ENCODE measurements around the gene DLG1. TPM values are rescaled to one million over a fixed set of nuclear protein-coding genes. Genes with fewer than 3 reads are reported as not detected.

DLG1 gene
- total RNA-seq, 1 donor from 2014 or later = 48.6 TPM

DNA sequence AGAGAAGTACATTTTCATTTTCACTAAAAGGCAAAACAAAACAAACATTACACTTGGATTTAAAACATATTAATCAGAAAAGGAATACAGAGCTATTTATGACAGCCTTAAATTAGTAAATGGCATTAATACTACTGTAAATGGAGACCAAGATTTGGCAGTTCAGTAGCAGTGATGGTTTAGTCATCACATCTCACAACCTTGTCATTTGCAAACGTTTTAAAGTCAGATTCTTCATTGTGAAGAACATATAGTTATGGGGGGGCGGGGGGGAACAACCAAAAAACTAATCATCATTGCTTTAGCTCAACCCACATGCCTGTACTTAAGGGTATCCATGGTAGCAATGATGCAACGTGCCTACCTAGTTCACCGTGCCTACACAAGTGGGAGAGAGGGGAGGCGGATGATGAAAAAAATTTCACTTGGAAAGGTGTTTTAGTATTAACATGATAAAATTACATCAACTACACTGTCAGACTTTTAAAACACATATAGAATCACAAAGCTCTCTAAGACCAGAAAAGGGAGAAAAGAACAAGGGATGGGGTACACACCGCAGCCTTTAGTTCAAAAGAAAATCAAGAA, 40.1 kb downstream of the DLG1 start:
- ATAC-seq = no peak
- intact Hi-C loops (cut with DNase I) = no loop called here
- no peak for DNase-seq (ENCODE audit: missing footprints)

DNA sequence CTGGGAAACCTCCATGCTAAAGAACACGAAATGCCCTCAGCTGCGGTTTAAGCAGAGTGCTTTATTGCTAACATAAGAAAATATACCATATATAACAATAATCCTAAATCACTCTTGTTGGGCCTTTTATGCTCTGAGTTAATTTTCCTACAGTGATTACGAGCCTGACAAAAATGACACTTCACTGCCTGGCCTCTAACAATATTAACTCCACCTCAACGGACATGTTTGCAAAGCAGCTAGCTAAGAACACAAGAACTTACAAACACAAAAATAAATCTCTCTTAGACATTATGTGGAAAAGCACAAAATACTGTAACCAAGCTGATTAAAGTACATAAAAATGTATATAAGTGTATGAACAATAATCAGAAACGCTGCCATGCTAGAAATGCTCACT, 40.7 kb downstream of the DLG1 start:
- intact Hi-C loops (cut with DNase I) = loop anchor here (2.0 kb wide), 2 partner anchors 199 to 253 kb away; no protein-coding TSS in a partner anchor
- no peak for DNase-seq (ENCODE audit: missing footprints)
- no peak for ATAC-seq

GRCh38 chr3:197256836-197257444, 41.5 kb downstream of the DLG1 start:
- intact Hi-C loops (cut with DNase I) = loop anchor here (2.0 kb wide), 2 partner anchors 200 to 254 kb away; no protein-coding TSS in a partner anchor
- no peak for ATAC-seq
- DNase-seq (ENCODE audit: missing footprints) = no peak

DNA sequence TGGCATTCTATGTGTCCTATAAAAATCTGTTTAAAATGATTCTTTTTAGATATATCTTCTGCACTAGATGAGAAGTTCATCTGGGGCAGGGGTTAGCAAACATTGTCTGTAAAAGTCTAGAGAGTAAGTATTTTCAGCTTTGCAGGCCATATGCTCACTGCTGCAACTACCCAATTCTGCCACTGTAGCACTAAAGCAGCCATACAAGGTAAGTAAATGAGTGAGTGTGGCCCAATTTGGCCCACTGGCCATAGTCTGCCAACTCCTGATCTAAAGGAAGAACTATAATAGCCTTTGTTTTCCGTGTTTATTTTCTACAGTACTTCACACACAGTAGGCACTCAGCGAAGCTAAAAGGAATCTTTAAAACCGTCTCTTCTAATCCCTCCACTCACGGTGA, 42.3 kb downstream of the DLG1 start:
- ATAC-seq (no peak), DNase-seq (ENCODE audit: missing footprints) (no peak)
- intact Hi-C loops (cut with DNase I) = loop anchor here (2.0 kb wide), 2 partner anchors 201 to 255 kb away; no protein-coding TSS in a partner anchor

GRCh38 chr3:197253238-197253947, 45.0 kb downstream of the DLG1 start:
- ATAC-seq (no peak), DNase-seq (ENCODE audit: missing footprints) (no peak)
- intact Hi-C loops (cut with DNase I) = no loop called here

- intact Hi-C loops (cut with DNase I) = no loop called here
- no peak for ATAC-seq
- DNase-seq (ENCODE audit: missing footprints) = no peak
Measured at GRCh38 chr3:197249542-197249941, 48.9 kb downstream of the DLG1 start.

DNA sequence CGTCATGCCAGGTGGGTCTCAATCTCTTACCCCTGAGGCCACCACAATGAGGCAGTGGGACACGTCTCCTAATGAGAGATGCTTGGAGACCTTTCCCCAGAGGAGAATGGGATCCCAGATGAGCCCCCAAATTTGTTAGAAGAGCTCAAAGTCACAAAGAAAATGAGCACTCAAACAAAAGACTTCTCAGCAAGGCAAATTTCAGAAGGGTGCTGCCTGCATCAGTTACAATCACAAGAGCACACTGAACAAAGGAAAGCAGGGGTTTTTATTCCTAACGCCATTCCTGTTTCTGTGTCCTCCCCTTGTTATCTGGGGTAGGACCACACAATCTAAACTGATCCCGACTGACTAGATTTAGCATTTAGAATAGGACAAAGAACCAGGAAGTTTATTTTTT, 50.1 kb downstream of the DLG1 start:
- no peak for ATAC-seq
- intact Hi-C loops (cut with DNase I) = no loop called here
- DNase-seq (ENCODE audit: missing footprints) = no peak

DNA sequence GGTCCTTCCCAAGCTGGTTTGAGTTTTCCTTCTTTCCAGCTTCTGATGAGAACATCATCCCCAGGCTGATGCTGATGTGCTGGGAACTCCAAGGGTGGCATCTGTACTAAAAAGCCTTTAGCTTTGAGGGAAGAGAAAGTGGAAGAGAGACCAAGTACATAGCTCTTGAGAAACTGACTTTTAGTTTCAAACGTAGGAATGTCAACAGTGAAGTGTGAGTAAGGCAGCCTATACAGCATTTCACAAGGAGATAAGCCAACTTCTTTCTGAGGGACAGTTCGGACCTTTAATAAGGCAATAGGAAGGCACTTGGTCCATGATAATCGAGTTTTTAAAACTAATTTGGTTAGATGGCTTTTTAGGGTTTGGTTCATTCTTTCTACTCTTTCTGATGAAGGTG, 53.7 kb downstream of the DLG1 start:
- intact Hi-C loops (cut with DNase I) = no loop called here
- DNase-seq (ENCODE audit: missing footprints) = no peak
- no peak for ATAC-seq

DNA sequence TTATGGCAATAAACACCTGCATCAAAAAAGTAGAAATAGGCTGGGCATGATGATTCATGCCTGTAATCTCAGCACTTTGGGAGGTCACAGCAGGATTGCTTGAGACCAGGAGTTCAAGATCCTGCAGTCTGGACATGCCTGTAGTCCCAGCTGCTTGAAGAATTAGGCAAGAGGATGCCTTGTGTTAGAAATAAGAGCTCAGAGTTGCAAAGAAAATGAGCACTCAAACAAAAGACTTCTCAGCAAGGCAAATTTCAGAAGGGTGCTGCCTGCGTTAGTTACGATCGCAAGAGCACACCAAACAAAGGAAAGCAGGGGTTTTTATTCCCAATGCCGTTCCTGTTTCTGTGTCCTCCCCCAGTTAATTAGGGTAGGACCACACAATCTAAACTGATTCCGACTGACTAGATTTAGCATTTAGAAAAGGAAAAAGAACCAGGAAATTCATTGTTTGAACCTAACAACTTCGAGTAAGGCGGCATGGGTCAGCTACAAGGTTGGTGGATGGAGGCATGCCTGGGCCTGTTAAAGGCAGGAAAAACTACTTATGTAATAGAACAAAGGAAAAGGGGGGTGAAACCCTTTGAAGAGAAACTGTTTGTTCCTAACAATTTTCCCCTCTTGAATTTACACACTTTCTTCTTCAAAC, 55.5 kb downstream of the DLG1 start:
- ATAC-seq = no peak
- DNase-seq (ENCODE audit: missing footprints) = no peak

DNA sequence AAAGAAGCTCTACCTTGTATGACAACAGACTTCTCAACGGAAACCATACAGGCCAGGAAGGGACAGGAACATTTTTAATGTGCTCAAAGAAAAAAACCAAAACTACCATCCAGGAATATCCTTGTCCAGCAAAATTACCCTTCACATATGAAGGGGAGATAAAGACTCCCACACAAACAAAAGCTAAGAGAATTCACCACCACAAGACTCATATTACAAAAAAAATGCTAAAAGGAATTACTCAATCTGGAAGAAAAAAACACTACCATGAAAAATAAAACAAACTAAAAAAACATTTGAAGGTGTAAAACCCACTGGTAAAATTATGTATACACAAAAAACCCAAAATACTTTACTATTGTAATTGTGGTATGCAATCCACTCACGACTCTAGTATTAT, 57.2 kb downstream of the DLG1 start:
- DNase-seq (ENCODE audit: missing footprints) (no peak), ATAC-seq (no peak)
- intact Hi-C loops (cut with DNase I) = no loop called here

More for the DNA sequence above, 55.5 kb downstream of the DLG1 start:
- intact Hi-C loops (cut with DNase I) = no loop called here

- no peak for DNase-seq (ENCODE audit: missing footprints)
- ATAC-seq = no peak
- intact Hi-C loops (cut with DNase I) = no loop called here
Measured at GRCh38 chr3:197239857-197240256, 58.6 kb downstream of the DLG1 start.

GRCh38 chr3:197238842-197239241, 59.6 kb downstream of the DLG1 start:
- DNase-seq (ENCODE audit: missing footprints) (no peak), ATAC-seq (no peak)
- intact Hi-C loops (cut with DNase I) = no loop called here

- ATAC-seq = no peak
- intact Hi-C loops (cut with DNase I) = no loop called here
- no peak for DNase-seq (ENCODE audit: missing footprints)
Measured at GRCh38 chr3:197237897-197238296, 60.5 kb downstream of the DLG1 start.

DNA sequence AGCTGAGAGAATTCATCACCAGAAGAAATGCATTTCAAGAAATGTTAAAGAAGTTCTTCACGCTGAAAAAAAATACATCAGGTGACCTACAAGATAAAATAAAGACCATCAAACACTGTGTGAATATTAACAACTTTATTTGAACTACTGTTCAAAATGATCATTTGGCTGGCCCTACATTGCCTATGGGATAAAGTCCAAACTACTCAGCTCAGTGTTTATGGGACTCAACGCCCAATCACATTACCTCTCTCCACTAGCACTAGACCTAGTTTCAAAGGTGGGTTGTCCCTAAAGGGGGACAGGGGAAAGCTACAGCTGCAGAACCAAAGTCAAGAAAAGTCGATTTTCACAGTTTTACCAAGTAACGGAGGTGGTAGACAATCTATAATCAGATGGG, 62.0 kb downstream of the DLG1 start:
- ATAC-seq (no peak), DNase-seq (ENCODE audit: missing footprints) (no peak)
- intact Hi-C loops (cut with DNase I) = no loop called here

GRCh38 chr3:197234947-197235914, 63.2 kb downstream of the DLG1 start:
- intact Hi-C loops (cut with DNase I) = no loop called here
- ATAC-seq (no peak), DNase-seq (ENCODE audit: missing footprints) (no peak)

GRCh38 chr3:197231321-197231720, 67.1 kb downstream of the DLG1 start:
- ATAC-seq = no peak
- intact Hi-C loops (cut with DNase I) = no loop called here

DNA sequence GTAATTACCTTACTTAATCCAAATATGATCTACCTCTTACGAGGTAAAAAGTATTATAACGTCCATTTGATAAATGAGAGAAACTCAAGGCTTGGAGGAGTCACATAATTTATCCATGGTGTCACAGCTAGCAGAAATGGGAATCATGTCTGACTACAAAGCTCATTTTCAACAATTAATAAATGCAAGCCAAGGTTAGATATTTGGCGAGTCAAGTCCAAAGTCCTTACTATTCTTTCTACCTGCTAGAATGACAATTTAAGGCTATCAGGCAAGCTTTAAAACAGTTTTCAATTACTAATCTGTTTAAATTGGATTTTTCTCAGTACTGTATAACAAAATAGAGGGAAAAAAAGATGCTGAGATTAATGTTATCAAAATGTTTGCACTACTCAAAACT, 68.6 kb downstream of the DLG1 start:
- DNase-seq (ENCODE audit: missing footprints) (no peak), ATAC-seq (no peak)
- intact Hi-C loops (cut with DNase I) = loop anchor here (10.0 kb wide), 1 partner anchor 225 kb away; no protein-coding TSS in a partner anchor

More at GRCh38 chr3:197231321-197231720, 67.1 kb downstream of the DLG1 start:
- no peak for DNase-seq (ENCODE audit: missing footprints)

DNA sequence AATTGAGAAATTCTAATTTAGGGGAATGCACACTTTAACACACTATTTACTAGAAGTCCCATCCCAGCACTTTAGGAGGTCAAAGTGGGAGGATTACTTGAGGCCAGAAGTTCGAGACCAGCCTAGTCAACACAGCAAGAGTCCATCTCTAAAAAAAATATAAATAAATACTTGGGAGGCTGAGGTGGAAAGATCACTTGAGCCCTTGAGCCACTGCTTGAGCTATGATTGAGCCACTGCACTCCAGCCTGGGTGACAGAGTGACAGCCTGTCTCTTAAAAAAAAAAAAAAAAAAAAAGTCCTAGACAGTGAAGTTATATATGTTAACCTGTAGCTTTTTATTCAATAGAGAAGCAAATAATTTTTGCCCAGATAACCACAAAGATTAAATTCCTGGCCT, 69.2 kb downstream of the DLG1 start:
- DNase-seq (ENCODE audit: missing footprints) = no peak
- intact Hi-C loops (cut with DNase I) = loop anchor here (10.0 kb wide), 1 partner anchor 226 kb away; no protein-coding TSS in a partner anchor
- no peak for ATAC-seq

Data from Right ventricle myocardium inferior (tissue), 1 donor.